GM18505 (cell line): ENCODE results near the gene TSTD2.
"Not testable (repeated sequence)": the region's sequence is repeated elsewhere in the genome, so short reads cannot be mapped to it uniquely, and the experiment has no call there.

ENCODE experiments used
- ATAC-seq: cut with Tn5 transposase; IDR thresholded peaks from one replicate; pipeline ENCODE4 v1.9.1; 2021; ENCODE audit not compliant: unreplicated experiment
- POLR2A ChIP-seq: IDR thresholded peaks from 4 replicates; pipeline ENCODE4 v1.6.1; 2011; ENCODE audit warnings: borderline replicate concordance; ENCODE audit not compliant: insufficient read depth, insufficient read length; ENCODE audit errors: extremely low read depth

The TSTD2 gene

DNA sequence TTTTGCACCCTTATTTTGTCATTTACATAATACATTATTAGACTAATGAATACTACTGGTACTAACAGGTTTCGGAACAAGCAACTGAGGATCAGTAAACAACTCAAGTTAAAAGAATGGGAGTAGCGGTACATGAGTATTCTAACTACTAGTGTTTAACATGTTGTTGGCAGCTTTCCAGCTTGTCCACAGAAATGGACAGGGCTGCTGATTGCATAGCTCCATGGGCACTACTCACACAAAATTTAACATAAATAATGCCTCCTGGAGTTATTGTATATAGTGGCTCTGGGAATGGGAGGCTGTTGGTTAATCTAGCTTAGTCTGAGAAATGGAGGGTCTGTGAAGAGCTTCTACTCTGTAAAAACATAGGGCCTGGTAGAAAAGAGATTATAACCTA is 7.2 kb upstream of the TSTD2 start:
- no peak for TF ChIP-seq POLR2A
- ATAC-seq = no peak

- ATAC-seq = no peak
- no peak for TF ChIP-seq POLR2A
Measured at GRCh38 chr9:97638666-97639065, 5.5 kb upstream of the TSTD2 start.

DNA sequence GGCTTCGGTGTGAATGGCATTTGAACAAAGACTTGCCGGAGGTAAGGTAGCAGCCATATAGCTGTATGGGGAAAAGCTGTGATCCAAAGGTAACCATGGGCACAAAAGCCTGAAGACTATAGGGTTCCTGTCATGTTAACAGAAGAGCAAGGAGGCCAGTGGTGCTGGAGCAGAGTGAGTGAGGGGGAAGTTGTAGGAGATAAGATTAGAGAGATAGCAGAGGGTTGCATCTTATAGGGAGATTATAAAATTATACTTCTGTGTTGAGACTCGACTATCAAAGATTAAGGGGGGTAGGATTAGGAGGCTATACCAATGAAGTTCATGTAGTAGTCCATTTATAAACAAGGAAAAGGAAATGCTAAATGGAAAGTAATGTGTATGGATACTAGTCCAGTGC is 3.7 kb upstream of the TSTD2 start:
- TF ChIP-seq POLR2A = no peak
- ATAC-seq = no peak

GRCh38 chr9:97635026-97635425 is 1.9 kb upstream of the TSTD2 start:
- ATAC-seq = no peak
- no peak for TF ChIP-seq POLR2A

DNA sequence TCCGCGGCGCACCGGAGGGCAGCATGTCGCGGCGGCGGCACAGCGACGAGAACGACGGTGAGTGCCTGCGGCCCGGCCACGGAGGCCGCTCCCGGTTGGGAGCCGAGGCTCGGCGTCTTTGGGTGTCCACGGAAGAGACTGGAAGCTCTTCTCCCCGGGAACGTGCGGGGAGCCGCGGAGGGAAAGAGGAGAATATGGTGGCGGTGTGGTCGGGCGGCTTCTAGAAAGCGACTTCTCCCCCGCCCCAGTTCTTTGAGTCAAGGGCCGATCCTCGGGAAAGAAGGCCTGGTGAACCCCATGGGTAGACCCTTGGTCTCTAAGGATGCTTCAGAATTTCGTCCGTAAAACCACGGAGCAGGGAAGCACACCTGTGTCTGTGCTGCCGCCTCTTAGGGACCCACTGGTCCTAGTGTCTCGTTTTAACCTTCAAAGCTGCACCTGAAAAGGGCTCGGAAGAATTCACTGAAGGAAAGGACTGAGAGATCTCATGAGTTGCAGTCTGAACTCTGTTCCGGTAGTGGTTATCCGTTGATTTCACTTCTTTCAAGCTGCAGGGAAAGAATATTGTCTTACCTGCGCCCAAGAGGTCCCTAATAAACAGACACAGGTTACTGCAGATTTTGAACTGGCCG is 807 bp upstream of the TSTD2 start:
- ATAC-seq = no peak
- TF ChIP-seq POLR2A = no peak

- no peak for TF ChIP-seq POLR2A
- ATAC-seq = no peak
Measured at GRCh38 chr9:97632248-97632984, 752 bp downstream of the TSTD2 start.

DNA sequence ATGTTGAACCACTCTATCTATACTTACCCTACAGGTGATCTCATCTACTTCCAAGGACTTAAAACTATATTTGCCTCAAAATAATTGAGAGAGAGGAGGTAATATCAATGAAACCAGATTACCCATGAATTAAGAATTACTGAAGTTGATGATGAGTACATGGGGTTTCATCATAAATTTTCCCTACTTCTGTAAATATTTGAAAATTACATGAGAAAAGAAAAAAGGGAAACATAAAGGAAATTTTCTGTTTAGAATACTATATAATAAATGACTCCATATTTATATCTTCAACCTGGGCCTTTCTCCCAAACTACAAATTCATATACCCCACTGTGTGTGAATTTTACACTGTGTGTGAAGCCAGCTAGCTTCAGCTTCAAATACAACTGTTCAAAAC is 2.6 kb downstream of the TSTD2 start:
- TF ChIP-seq POLR2A = no peak
- no peak for ATAC-seq

GRCh38 chr9:97629156-97629555 is 4.0 kb downstream of the TSTD2 start:
- no peak for TF ChIP-seq POLR2A
- no peak for ATAC-seq

- no peak for ATAC-seq
- TF ChIP-seq POLR2A = no peak
Measured at GRCh38 chr9:97628668-97629067, 4.5 kb downstream of the TSTD2 start.

- ATAC-seq = no peak
- no peak for TF ChIP-seq POLR2A
Measured at GRCh38 chr9:97627624-97628023, 5.5 kb downstream of the TSTD2 start.

DNA sequence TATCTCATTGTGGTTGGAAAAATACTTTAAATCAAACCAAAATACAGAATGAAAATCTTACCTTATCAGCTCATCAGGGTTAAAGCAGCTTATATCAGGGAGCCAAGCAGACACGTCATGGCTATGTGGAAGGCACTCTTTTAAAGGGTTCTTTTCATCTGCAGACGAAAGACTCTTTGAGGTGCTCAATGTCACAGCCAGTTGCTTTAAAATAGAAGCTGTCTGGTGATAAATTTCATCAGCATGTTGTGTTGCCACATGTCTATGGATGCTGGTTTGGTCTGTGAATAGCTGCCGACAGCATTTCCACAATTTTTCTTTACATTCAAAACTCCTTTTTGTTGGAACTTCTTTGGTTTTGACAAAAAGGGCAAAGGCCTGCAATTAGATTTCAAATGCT is 7.5 kb downstream of the TSTD2 start:
- no peak for TF ChIP-seq POLR2A
- no peak for ATAC-seq

DNA sequence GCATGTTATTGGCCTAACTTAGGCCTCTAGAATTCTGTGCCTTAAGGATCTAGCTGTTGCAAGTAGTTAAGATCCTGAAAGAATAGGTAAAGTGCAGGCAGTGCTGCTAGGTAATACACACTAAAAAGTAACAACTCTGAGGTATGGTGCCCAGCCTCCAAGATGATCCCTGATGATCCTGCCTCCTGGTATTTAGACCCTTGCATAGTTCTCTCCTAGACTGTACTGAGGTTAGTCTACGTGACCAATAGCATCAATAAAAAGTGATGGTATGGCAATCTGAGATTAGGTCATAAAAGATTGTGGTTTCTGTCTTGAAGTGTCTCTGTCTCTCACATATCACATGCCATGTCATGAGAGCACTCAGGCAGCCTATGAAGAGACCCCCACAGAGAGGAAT is 9.2 kb downstream of the TSTD2 start:
- no peak for TF ChIP-seq POLR2A
- no peak for ATAC-seq

DNA sequence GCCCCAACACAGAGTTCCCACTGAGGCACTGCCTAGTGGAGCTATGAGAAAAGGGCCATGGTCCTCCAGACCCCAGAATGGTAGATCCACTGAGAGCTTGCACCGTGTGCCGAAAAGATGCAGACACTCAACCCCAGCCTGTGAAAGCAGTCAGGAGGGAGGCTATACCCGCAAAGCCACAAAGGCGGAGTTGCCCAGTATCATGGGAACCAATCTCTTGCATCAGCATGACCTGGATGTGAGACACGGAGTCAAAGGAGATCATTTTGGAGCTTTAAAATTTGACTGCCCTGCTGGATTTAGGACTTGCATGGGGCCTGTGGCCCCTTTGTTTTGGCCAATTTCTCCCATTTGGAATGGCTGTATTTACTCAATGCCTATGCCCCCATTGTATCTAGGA is 10.7 kb downstream of the TSTD2 start:
- ATAC-seq = not testable (repeated sequence)

DNA sequence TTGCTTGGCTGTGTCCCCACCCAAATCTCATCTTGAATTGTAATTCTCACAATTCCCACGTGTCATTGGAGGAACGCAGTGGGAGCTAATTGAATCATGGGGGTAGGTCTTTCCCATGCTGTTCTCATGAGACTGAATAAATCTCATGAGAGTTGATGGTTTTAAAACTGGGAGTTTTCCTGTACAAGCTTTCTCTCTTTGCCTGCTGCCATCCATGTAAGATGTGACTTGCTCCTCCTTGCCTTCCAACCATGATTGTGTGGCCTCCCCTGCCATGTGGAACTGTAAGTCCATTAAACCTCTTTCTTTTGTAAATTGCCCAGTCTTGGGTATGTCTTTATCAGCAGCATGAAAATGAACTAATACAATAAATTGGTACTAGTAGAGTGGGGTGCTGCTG is 13.1 kb downstream of the TSTD2 start:
- not testable (repeated sequence) for ATAC-seq
